HG03159 (cell line): ENCODE measurements around the gene CACNA2D1.

Experiments
- ATAC-seq: cut with Tn5 transposase; IDR thresholded peaks from one replicate; pipeline ENCODE4 v1.9.1; 2021; ENCODE audit warnings: mild to moderate bottlenecking, moderate library complexity; ENCODE audit not compliant: unreplicated experiment

Gene CACNA2D1

DNA sequence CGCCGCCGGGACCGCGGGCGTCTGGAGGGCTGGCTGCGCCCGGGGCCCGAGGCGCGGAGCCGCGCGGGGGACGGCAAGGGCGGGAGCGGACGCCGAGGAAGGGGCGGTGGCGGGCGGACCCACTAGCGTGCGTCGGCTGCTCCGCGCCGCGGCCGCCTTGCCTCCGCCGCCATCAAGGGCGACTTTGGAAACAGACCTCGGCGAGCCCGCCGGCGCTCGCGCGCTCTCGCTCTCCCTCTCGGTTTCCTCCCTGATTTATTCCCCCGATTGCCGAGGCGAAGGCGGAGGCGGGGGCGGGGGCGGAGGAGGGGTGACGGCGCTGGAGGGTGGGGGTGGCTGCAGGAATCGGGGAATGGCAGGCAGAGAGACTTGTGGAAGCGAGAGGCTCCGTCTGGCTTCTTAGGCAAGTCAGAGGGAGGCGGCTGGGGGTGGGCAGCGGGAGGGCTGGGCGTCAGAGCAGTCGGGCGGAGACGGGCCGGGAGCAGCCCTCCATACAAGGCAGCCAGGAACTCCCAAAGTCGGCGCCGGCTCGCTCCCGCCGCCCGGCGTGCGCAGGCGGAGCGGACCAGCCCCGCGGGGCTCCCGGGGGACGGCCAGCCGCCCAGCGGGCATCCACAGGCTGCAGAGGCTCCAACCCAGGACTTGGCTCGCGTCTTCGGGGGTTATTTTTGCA is at the start of gene CACNA2D1:
Gene CACNA2D1, minus strand, starts transcription at position 231 of the 673 bp plus-strand sequence.
- ATAC-seq = no peak

DNA sequence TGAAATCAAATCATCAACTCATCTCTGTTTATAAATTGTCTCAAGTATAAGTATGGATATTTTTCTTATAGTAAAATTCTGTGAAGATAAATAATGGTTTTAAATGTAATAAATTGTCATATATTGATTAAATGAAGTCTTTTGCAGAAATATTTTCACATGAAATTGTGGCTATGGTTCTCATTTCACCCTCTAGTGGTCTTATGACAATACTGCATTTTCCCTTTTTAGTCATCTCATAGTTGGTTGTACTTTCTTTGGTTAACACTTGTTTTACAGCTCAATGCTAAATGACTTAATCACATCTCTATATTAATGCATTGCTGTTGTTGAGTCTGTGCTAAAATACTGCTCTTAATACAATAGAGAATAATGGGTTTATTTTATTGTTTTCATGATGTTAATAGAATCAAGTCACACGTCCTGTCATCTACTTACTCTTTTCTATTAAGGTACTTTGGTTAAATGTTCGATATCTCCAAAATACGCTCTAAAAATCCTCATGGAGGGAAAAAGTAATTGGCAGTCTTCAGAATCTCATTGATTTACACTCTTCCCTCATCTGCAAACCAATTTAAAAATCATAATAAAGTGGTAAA is 38.0 kb upstream of the CACNA2D1 start:
- peak; percentile 83 for ATAC-seq

DNA sequence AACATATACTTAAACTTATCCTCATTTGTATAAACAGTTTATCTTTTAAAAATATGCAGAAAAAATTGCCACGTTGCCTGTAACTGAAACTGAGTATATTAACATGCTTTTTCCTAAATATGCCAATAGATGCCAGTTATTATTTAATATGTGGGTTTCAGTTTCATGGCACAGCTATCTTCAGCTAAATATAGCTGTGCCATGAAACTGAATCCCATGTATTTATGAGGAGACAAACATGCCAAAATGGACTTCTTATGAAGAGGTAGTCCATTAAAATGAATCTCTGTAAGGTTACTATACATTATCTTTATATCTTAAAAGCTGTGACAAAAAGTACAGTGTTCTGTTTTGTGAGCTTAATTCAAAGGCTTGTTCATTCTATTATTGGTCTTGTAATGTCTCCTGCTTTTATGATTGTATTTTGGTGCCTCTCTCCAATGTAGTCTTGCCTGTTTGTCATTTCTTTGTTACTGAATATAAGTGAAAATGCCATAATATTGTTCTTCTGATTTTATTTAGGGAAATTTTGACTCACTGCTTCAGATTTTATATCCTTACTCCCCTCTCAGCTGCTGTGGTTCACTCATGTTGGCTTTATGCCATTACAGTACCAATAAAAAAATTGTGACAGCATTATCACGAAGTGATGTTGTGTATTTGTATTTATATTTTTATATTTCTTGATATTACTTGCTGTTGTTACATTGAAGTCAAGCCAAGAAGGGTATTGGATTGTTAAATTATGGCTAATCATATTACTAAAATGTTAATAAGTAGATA is 34.3 kb upstream of the CACNA2D1 start:
- no peak for ATAC-seq

DNA sequence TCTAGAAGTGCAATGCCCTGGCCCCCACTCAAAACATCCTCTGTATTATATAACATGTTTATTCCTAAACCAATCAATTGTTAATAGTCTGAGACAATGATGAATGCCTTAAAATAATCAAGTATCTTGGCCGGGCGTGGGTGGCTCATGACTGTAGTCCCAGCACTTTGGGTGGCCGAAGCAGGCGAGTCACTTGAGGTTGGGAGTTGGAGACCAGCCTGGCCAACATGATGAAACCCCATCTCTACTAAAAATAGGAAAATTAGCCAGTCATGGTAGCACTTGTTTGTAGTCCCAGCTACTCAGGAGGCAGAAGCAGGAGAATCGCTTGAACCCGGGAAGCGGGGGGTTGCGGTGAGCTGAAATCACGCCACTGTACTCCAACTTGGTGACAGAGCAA is 29.4 kb upstream of the CACNA2D1 start:
- no peak for ATAC-seq

DNA sequence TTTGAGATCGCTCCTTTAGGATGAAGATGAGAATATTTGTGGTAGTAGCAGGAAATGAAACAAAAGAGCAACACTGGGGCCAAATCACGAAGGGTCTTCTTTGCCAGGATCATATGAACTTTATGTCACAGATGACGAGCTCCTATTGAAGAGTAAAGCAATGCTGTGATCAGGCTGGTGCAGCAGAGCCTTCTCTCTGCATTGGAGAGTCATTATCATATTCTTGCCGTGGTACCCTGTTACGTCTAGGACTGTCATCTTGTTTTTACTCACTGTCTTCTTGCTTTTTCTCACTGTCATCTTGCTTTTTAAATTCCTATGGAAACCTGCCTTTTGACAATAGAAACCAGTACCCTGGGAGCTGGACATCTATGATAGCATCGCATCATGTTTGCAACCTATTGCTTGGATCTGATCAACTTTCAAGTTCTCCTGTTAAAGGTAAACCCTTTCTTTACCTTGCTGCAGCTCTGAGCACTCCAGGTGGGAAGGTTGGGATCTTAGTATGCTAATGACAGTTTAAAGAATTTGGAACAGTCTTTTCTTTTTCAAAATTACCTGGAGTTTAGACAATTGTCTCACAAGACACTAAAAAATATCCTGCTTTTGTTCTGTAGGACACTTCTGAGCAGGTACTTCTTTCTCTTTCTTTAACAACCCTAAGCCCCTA is 27.9 kb upstream of the CACNA2D1 start:
- ATAC-seq = no peak

DNA sequence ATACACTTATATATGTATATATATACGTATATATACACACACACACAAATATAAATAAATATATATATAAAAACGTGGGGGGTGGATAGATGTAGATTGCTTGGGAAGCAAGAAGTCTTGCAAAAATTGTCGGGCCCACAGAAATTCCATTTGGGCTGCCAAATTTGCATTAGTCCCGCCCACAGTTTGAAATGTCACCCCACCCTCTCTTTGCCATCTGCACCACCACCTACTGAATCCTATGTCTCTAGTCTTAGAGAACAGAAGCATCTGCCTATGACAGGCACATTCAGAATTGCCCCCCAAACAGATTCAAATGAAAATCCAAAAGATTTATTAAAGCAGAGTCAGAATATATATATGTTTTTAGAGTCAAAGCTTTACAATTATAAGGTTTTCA is 25.6 kb upstream of the CACNA2D1 start:
- no peak for ATAC-seq

DNA sequence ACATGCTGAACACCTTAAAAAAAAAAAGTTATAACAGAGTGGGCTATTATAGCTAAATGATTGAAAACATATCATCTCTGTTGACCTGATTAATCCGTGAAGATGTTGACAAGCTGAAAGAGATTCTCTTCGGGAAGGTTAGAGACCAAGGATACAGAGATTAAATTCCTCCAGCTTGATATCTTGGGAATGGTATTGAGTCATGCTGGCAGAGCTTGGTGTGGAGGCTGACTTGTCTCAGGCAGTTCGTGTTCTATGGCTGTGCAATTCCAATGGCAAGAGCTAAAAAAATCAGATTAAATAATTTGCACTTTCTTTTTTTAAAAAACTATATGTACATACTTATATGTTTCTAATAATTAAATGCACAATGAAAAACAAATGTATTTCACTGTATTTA is 24.9 kb upstream of the CACNA2D1 start:
- ATAC-seq = no peak

DNA sequence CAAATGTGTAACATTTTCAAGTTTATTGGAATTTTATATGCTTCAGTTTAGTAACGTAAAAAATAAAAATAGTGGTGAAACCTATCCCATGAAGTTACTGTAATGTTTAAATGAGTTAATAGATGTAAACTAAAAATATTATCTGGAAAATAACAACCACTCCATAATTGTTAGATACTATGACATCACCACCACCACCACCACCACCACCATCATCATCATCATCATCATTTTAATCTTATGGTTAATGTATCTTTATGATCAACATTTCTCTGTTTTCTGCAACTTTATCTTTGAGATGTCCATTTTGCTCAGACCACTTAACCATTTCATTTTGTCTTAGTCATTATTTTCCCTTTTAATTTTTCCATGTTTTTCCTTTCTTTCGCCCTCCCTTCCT is 23.4 kb upstream of the CACNA2D1 start:
- no peak for ATAC-seq

DNA sequence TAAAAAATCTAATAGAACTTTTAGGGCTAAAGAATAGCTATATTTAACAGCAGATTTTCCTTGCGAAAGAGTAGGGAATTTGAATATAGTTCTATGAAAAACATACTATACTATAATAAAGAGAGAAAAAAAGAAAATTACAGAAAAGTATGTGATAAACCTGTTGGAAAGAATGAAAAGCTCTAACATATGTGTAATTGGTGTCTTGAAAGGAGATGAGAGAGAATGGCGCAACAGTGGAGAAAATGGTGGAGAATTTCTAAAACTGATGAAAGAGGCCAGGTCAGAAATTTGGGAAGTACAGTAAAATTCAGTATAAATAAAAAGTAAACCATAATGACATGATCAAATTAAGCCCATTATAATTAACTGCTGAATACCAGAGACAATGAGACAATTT is 20.8 kb upstream of the CACNA2D1 start:
- no peak for ATAC-seq

DNA sequence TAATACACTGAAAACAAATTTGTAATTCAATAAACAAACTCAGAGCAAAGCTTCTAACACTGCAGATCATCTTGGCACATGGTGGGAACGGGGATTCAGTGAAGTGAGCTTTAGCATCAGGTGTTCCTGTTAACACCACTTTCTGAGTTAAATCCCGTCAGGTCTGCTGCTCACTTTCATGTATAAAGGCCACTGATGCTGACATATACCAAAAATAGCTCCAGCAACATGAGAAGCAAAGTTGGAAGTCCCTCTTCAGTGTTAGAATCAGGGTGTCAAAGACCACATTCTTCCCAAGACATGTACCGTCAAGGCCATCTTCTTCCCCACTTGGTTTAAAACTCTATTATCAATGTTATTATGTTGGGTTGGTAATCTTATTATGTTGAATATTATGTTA is 11.7 kb upstream of the CACNA2D1 start:
- ATAC-seq = no peak

DNA sequence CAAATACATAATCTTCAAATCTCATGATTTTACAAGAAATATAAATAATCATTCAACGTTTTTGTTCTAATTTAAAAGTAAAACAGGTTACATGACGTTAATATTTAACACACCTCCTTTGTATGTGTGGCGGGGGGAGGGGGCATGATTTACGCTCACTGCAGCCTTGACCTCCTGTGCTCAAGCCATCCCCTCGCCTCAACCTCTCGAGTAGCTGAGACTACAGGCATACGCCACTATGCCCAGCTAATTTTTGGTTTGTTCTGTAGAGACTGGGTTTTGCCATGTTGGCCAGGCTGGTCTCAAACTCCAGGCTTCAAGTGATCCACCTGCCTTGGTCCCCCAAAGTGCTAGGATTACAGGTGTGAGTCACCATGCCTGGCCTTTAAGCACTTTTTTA is 7.2 kb upstream of the CACNA2D1 start:
- no peak for ATAC-seq

DNA sequence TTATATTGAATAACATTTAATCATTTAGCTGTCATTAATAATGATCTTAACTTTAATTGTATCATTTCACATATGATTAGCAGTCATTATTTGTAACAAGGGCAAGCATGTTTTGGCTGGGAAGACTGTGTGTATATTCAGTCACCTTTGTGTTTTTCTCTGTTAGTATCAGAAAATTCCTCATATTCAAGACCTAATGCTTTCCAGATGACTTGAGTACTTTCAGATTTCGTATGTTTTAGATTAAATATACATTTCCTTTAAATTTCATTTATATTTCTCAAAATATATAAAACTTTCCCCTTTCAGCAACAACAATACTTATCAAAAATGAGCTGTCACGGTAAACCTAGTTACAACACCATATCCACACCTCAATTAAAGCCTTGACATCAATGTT is 6.3 kb upstream of the CACNA2D1 start:
- ATAC-seq = no peak

DNA sequence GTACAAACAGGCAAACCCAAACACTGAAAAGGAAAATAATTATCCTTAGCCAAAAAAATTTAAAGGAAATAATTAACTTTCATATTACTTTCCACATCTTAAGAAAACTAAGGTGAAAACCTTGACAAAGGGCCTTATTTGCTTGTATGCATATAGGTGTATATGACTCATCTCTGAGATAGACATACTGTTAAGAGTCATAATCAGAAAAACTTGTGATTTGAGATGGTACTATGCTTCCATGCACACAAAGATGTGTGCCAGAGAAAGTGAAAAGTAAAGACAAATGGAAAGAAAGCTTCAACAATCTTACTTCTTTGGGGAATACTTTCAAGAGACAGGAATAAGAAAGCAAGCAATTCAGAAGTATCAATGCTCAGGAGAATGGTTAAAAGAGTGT is 3.3 kb upstream of the CACNA2D1 start:
- ATAC-seq = no peak

DNA sequence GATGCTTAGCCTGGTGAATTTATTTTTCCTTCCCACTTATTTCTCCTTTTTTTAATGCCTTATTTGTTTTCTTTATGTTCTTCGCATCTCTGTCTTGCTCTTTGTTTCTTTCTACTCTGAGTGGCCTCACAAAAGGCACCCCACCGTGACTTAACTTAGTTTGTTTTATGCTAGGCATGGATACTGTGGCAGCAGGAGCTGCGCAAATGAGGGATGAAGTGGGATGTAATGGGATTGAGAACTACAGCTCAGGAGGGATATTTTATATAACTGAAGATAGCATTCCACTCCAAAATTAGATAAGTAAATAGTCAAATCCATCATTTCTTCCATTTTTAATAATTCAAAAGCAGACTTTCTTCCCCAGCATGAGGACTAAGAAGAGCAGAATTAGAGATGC is 1.7 kb upstream of the CACNA2D1 start:
- ATAC-seq = no peak

DNA sequence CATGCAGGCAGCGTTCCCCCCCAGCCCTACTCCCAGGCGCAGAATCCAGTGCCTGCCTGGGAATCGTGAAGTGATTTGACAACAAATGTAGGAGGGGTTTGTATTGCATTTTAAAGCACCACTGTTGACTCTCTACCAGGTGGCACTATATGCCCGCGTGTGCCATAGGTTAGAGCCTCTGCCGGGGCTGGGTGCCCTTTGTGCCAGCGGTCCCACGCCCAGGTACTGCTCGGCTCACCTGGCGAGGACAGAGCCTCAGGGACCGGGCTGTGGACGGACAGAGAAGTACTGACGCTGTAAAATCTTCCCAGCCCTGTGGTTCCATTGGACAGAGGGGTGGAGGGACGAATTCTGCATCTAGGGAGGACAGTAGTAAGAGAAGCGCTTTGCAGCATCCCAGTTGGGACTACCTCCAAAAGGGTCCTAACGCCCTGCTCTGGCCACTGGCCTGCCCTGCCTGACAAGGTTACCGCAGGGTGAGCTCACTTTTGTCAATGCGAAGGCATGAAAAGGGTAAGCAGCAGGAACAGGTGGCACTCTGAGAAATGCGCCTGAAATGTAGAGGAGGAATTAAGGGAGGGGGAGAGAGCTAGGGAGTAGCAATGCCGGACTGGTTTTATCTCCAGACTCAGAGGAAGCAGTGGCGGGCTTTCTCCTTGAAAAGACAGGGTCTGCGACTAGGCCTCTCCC is 788 bp upstream of the CACNA2D1 start:
- ATAC-seq = no peak

DNA sequence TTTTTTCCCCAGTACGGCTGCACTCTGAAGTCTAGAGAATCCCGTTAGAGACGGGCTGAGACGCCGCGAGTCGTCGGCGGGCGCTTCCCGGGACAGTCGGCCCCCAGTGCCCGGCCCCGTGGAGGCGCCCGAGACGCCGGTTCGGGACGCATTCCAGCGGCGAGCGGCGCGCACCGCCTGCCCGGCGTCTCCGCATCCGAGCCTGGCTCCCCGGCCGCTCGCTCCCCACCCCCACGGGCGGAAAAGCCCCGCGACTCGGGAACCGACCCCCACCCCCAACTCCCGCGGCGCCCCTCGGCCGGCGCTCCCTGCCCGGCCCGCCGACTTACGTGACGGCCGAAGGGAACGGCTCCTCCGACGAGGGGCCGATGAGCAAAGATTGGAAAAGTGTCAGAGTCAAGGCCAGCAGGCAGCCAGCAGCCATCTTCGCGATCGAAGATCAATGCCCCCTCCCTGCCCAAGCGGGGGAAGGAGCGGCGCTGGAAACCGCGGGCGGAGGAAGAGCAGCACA is 486 bp downstream of the CACNA2D1 start:
- ATAC-seq = no peak

DNA sequence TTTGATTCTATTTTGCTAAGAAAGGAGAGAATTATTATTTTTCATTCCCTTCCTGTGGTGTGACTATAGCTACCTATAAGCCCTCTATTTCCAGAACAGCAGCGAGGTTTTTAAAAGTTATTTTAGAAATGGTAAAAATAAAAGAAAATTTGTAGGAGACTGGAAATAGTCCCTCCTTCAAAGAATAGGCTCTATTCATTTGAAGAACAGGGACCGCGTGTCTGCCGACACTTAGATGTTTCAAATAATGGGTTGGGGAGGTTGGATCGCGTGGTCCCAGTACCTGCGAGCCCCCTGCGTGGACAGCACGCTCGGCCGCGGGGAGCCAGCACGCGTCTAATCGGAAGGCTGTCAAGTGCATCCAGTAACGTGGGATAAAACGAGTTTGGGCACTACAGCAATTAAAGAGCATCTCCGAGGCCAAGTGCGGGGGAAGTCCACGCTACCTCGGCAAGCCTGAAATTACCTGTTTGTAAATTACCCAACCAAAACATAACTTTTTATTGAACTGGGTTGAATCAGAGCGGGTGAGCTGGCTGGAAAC is 1.0 kb downstream of the CACNA2D1 start:
- no peak for ATAC-seq

DNA sequence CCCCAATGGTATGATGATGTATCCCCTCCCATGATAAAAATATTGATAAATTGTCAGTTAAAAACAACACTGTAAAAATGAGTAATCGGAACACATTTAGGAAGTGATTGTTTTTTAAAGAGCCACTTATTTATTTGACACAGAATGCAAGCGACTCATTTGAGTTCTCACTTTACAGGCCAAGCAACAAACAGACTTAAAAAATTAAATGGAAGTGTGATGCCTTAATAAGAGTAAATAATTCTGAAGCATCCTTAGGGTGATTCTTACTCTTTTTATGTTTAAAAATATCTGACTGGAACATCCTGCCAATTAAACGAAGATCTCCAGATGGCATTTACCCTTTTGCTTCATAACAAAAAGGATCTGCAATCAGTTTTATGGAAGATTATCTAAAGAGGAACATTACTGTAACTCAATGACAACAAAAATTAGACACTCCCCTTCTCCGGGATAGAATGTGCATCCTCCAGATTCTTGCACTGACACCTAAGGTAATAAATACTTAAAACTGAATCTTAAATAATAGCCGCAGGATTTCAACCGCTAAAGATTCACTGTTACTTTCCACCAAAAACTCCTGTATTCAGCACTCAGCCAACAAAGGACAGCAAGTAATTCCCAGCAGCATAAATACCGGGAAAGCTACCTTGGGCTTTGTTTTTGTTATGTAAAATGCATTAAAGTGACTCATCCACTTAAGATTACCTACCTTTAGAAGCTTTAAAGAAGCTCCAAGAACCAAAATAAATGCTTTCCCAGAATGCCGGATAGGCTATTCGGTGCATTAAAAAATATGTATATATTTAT is 1.7 kb downstream of the CACNA2D1 start:
- no peak for ATAC-seq

DNA sequence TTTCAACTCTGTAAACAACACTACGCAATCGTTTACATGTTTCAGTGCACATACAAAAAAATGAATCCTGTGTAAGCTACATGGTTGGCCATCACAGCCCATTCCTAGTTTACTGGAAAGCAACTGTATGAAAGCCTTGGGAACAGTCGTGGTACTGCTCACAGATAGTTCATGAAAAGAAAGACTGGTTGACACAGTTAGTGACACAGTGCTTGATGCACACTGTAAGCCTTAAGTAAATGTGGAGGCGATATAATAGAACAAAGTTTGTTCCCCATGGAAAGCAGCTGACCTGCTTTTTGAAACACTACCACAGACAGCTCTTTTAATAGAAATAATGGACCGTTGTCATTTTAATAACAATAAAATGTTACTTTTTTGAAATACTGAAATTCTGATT is 5.1 kb downstream of the CACNA2D1 start:
- no peak for ATAC-seq

DNA sequence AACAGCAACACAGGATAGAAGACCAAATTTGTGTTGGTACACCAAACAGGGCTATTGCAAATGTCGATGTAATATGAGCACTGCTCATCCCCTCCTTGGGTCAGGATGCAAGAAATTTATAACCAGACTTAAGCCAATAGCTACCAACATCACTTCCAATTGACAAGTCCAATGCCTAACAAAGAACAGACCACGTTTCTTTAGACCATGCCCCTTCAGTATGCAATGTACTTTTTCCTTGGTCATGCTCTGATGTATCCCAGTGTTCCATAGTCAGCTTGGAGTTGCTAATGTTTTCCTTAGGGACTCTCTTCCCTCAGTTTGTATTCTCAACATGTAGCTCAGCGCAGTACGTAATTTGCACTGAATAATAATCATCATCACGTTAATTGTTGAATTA is 7.8 kb downstream of the CACNA2D1 start:
- no peak for ATAC-seq
